Stimulated activated CD4-positive, alpha-beta T cell treated with anti-CD3 and anti-CD28 coated beads, Interleukin-12 subunit alpha, Interleukin-12 subunit beta, amount 100 ng/mL, for 4 hours (primary cell): ENCODE measurements around the gene CNNM2.
"Not testable (repeated sequence)": the region's sequence is repeated elsewhere in the genome, so short reads cannot be mapped to it uniquely, and the experiment has no call there.

Experiments used
- DNase-seq: peaks from one replicate; pipeline ENCODE4 v3.0.0-alpha.2; 2020

CNNM2 gene

GRCh38 chr10:103111918-103112877 is 194.1 kb downstream of the CNNM2 start:
- DNase-seq: no peak

GRCh38 chr10:103114876-103115275 is 196.8 kb downstream of the CNNM2 start:
- DNase-seq: no peak

GRCh38 chr10:103117247-103117646 is 199.2 kb downstream of the CNNM2 start:
- DNase-seq: no peak

- no peak for DNase-seq
These were observed 202.5 kb downstream of the CNNM2 start for GRCh38 chr10:103120546-103120945.

GRCh38 chr10:103120977-103121735 is 203.1 kb downstream of the CNNM2 start:
- DNase-seq: no peak

GRCh38 chr10:103123282-103124024 is 205.4 kb downstream of the CNNM2 start:
- DNase-seq: no peak

GRCh38 chr10:103124420-103125096 is 206.5 kb downstream of the CNNM2 start:
- DNase-seq: no peak

GRCh38 chr10:103125323-103126267 is 207.5 kb downstream of the CNNM2 start:
- no peak for DNase-seq

- no peak for DNase-seq
These were observed 209.1 kb downstream of the CNNM2 start for GRCh38 chr10:103127241-103127640.

GRCh38 chr10:103130180-103130579 is 212.1 kb downstream of the CNNM2 start:
- not testable (repeated sequence) for DNase-seq

- no peak for DNase-seq
These were observed 212.8 kb downstream of the CNNM2 start for GRCh38 chr10:103130910-103131309.

GRCh38 chr10:103135168-103135567 is 217.1 kb downstream of the CNNM2 start:
- DNase-seq: peak; percentile 15

- no peak for DNase-seq
These were observed 221.7 kb downstream of the CNNM2 start for GRCh38 chr10:103139803-103140202.
